Measurements from ENCODE around the gene SCOC.
A peak's percentile ranks its signal among the peaks of the same experiment; 100 is the strongest.

Gene SCOC

DNA sequence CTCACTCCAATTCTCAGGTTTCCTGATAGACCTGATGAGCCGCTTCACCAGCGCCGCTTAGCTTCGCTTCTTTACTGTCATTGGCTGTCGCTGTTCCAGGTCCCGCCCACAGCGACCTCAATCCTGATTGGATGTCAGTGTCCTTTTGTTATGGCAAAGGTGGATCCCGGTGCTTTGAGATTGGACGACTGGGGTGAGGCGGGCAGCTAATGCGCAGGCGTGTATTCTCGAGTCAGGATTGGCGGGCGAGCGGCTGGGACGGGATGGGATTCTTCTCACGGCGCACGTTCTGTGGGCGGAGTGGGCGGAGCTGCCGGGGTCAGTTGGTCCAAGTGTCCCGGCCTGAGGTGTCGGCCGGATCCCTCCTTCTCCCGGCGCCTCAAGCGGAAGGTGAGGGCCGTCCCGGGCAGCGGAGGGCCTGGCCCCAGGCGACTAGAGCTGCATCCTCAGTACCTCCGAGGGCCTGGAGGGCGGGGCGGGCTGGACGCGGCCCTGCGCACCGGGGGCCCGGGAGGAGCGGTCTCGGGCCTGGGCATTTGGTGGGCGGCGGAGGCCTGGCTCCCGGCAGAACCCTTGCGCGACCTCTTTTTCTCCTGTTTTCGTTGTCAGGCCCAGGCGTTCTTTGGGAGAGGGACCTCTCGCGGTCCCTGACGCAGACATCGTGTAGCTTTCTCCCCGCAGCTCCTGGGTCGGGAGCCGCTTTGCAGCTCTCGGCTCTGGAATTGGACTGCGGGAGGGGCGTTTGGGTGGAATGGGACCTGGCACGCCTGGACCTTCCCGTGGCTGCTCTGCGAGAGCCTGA, at the start of gene SCOC:
TSS of gene SCOC (plus strand) at position 319 of the 802 bp plus-strand sequence. CDS start 5,525 bp downstream, outside the sequence.
- DNase-seq (ENCODE audit: low read depth in 2 of 2), result peak; percentile 84 to 90

DNA sequence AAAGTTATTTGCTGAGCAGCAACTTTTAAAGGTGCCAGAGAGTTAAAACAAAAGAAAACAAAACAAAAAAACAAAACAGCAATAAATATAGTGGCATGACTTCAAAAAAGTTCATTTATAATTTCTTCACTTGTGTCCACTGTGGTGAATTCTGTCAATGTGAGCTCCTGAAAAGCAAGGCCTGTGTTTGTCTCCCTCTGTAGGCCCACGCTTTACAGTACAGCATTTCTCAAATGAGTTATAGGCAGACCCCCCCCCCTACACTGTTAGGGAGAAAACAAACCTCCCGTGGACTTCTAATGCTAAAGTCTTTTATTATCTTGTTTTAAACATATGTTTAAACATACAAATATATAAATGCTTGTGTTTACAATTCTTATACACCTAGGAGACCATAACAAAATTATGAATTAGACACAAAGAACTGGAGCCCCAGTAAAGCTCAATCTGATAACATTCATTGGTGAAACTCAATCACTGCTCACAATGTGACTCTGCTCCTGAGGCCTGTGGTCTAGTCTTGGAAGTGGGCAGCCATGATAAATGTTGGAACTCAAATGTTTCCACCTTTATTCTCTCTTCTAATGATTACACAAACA, 47.0 kb upstream of the SCOC start:
- DNase-seq (ENCODE audit: low read depth in 2 of 2), result no peak

DNA sequence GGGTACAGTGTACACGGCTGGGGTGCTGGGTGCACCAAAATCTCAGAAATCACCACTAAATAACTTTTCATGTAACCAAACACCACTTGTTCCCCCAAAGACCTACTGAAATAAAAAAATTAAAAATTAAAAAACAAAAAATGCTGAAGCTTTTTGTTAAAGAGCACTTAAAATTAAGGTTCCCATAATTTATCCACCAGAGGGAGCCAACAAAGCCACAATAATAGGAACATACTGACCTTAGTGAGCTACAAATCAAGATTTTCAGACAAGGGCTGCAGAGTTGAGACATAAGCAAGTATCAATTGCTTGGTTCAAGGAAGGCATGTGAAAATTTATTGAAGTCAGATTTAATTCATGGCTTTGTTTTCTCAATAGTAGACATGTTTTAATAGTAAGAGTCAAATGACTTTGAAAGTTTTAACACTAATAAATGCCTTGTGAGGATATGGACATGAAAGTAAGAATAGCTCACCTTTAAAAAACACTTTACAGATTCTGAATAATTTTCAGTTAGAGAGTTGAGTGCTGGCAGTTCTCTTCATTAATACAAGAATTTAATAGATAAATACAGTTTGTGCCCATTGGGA, 43.0 kb upstream of the SCOC start:
- DNase-seq (ENCODE audit: low read depth in 2 of 2), result no peak

DNA sequence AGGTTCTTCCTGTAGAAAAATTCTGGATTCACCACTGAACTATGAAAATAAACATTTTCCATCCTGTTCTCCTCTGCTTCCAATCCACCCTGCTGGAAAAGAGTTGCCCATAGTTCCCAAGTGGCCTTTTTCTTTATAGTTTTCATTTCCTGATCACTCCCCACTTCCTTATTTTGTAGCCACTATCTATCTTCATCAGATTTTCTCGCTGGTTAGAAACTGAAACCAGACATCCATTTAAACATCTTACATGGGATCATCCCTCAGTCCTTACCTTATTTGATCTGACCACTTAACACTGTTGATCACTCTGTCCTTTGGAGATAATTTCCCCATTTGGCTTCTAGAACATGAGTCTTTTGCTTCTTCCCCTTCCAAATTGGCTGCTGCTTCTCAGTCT, 42.2 kb upstream of the SCOC start:
- no peak for DNase-seq (ENCODE audit: low read depth in 2 of 2)

DNA sequence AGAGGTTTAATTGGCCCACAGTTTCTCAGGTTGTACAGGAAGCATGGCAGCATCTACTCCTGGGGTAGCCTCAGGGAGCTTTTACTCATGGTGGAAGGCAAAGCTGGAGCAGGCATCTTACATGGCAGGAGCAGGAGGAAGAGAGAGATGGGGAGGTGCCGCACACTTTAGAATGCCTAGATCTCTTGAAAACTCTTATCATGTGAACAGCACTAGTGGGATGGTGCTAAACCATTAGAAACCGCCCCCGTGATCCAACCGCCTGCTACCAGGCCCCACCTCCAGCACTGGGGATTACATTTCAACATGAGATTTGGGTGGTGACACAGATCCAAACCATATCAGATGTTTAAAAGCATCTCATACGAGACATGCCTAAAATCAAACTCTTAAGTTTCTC, 41.6 kb upstream of the SCOC start:
- DNase-seq (ENCODE audit: low read depth in 2 of 2), result no peak

DNA sequence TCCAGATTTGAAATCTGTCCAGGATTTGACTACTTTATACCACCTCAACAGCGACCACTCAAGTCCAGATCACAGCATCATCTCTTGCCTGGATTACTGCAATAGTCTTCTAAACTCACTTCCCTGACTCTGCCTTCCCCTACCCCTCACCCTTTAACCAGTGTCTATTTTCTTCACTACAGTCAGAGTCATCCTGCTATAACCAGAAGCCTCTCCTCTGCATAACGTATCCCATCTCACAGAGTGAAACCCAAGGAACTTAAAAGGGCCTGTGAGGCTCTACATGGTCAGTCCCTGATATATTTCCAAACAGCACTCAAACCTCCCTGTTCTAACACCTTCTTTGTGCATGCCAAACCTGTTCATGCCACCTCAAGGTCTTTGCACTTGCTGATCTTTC, 40.7 kb upstream of the SCOC start:
- DNase-seq (ENCODE audit: low read depth in 2 of 2), result no peak

DNA sequence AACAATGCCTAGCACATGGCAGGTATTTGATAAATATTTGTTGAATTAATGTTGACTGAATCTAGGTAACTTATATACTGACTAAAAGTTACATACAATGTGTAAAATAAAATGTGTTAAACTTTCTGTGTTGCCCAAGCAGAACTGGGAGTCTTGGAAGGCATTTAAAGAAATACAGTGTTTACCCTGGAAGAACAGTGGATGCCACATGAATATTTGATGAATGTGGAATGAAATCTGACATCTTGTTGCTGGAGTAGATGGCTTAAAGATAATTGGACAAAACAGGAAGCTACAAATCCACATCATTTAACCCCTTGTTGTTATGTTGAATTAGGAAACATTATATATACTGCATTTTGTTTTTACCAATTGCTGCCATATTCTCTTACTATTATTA, 39.9 kb upstream of the SCOC start:
- DNase-seq (ENCODE audit: low read depth in 2 of 2), result no peak

DNA sequence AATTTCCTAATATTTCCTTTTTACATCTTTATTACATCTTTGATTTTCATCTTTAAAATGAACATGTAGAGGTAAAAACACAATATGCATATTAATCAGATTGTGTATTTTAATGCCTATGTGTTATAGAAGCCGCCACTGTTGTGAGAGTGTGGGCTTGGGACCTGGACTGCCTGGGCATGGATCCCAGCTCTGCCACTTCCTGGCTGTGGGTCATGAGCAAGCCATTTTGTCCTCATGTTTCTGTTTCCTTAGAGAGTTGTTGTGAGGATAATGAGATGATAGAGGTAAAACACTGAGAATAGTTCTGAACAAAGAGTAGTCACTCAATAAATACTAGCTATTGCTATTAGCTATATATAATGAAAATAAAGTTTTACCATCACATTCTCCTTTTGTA, 38.4 kb upstream of the SCOC start:
- no peak for DNase-seq (ENCODE audit: low read depth in 2 of 2)

DNA sequence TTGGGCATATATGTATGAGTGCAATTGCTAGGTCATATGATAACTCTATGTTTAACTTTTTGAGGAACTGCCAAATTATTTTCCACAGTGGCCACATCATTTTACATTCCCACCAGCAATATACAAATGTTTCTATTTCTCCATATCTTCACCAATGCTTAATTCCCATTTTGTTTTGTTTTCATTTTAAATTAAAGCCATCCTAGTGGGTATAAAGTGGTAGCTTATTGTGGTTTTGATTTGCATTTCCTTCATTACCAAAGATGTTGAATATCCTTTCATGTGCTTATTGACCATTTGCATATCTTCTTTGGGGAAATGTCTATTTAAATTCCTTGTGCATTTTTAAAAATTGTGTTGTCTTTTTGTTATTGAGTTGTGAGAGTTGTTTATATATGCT, 36.7 kb upstream of the SCOC start:
- DNase-seq (ENCODE audit: low read depth in 2 of 2), result no peak

DNA sequence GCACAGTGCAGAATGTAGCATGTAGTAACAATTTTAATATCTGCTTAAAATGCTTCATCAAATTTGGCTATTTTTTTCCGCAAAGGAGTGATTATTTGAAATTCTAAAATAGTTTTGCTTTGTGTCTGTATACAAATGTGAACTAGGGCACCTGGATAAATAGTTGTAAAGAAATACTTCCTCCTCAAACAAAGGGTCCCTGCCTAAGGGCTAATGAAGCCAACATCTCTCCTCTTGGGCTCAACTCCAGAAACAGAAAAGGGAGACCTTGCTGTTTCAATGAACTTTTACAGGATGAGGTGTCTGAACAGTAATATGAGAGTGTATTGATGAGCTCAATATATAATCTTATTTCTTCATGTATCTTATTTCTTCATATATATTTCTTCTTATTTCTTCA, 30.8 kb upstream of the SCOC start:
- no peak for DNase-seq (ENCODE audit: low read depth in 2 of 2)

DNA sequence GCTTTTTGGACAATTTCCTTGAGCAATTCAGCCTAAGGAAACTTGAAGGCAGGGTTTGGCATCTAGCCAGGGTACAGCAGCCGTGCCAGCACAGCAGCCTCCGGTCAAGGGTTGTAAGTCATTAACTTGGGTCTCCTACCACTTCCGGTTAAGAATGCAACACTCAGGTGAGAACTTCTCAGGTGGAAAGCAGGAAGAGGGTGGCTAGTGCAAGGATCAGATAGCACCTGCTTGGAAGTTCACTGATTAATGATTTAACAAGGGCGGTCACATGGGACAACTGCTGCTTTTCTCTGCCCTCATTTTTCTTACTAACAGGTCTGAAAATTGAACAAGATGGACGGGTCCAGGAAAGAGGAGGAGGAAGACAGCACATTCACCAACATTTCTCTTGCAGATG, 30.1 kb upstream of the SCOC start:
- no peak for DNase-seq (ENCODE audit: low read depth in 2 of 2)

DNA sequence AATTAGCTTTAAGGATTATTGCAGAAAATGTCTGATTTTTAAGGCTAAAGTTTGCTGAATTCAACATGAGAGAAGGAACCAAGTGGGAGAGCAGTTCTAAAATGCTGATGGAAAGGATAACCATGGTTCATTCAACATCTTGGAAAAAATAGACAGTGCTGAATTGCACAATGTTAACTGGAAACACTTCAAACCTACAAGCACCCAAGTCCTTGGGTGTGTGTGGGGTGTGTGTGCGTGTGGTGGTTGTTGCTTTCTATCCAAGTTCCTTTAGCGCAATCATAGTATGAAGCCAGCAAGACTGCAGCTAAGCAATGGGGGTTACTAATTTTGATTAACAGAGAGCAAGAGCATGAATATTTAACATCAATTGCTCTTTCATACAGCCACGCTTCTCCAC, 29.3 kb upstream of the SCOC start:
- no peak for DNase-seq (ENCODE audit: low read depth in 2 of 2)

DNA sequence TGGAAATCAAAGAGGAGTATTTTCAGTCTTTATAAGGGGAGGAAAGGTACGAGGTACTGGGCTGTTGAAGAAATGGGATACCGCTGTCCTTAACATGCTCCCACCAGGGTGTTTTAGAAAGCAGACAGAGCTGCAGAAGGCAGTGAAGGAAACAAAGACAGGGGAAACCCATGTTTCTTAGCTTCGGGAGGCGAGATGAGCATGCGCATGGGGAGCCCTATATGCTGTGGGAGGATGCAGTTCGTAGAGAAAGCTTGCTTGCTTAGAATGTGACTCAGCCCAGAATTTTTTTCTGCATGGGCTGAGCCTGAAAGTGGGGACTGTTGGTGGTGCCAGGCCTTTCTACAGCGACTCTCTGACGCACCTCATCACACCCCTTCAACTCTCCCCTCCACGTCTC, 28.8 kb upstream of the SCOC start:
- no peak for DNase-seq (ENCODE audit: low read depth in 2 of 2)

DNA sequence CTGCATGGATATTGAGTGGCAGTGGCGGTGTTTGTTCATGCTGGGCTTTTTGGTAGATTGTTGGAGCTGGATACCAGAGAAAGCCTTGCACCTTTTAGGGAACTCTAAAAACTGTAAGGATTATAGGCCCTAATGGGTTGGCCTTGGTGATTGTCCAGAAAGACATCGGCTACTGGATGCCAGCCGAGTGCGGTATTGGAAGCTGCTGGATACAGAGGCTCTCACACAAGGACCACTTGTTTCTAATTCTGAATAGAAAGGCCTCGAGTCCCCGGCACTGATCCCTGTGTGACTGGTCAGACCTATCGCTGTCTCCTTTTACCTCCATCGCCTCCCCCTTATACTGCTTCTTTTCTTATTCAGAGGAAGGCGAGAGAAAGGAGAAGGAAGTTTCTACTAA, 27.3 kb upstream of the SCOC start:
- DNase-seq (ENCODE audit: low read depth in 2 of 2), result no peak

DNA sequence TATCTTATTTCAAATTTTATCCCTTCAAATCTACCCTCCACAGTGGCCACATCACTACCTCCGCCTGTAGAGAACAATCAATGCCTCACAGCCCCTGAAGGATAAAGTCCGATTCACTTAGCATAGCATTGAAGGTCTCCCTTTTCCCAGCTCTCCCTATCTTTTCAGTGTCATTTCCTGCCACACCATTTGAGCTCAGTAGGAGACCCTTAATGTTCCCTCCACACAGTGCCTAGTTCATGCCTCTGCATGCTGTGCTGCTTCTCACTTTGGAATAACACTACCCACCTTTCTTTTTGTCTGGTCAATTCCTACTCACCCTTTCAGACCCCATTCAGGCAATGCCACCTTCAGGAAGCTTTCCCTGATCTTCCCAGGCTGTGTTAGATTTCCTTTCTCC, 23.6 kb upstream of the SCOC start:
- no peak for DNase-seq (ENCODE audit: low read depth in 2 of 2)

DNA sequence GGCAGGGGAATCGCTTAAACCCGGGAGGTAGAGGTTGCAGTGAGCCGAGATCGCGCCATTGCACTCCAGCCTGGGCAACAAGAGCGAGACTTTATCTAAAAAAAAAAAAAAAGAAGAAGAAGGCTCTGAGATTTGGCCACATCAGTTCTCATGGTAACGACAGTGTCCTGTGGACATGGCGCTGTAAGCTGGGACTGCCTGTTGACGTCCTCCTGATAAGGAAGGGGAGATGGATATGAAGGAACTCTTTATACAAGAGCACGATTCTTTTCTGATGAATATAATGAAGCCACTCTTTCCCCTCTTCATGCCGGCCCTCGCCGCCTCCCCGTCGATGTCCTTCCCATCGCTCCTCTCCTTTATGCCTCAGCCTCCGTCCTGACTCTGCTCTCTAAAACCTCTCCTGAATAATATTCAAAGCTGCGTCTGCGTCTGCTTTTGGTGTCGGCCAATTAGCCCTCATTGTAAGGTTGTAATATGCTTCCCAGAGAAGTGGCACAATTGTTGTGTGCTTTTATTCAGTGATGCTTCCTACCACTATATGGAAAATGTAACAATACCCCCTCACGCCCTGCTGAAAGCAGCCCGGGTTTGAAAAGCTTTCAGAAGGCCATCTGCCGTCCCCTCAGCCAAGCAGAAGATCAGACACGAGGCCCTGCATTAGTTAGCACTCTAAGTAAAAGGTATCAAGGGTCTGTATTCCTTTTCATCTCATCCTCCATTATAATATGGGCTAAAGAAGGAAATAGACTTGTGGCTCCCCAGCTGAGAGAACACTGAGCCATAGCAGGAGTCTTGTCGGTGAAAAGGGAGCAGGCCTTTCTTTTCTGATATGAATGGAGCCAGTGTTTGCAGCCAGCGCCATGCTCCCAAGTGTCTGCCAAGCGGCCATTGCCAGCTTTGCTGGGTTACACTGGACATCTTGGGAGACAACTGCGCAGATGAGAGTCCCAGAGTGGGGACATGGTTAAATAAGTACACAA, 22.1 kb upstream of the SCOC start:
- no peak for DNase-seq (ENCODE audit: low read depth in 2 of 2)

DNA sequence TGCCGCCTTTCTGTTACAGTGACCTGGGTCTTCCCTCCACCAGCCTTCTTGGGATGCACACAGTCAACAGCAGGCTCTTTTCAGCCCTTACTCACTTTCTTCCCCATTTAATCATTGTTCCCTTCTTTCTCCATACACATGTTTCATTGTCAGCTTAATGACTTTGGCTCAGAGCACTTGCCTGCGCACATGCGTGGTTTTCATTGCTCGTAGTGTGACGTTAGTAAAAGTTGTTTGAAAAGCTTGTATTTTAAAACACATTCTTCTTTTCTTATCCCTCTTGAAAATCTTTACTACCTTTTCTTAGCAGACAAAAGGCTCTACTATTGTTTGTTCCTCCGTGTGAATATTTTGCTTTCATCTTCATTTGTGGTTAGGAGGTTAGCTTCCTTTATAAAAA, 19.7 kb upstream of the SCOC start:
- DNase-seq (ENCODE audit: low read depth in 2 of 2), result no peak

DNA sequence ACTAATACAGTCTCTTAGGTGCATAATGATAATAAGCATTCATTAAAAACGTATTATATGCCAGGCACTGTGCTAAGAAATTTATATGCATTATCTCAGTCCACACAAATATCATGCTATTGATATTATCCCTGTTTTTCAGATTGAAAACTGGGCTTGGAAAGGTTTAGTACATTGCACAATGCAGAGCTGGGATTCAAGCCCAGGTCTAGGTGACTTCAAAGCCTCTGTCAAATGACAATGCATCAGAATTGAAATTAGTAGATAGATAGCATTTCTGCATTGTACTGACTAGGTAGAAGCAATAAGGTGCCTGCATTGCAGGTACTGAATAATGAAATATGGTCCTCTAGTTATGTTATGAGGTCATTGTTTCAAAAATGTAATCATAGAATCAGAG, 18.2 kb upstream of the SCOC start:
- no peak for DNase-seq (ENCODE audit: low read depth in 2 of 2)

DNA sequence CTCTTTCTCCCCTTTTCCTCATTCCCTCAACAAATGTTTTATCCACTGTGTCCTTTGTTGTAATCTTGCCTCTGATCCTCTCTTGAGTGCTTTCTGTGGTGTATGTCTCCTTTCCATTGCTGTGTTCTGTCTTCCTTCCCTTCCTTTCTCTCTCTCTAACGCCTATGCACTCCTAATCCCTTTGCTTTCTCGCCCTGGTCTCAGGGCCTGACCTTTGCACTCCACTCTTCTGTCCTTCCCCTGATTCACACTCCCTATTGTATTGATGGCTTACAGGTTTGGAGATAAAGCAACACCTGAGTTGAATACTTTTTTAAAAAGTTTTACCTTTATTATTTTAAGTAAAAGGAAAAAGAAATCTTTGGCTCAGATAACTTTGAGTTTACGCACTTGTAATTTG, 15.6 kb upstream of the SCOC start:
- no peak for DNase-seq (ENCODE audit: low read depth in 2 of 2)

DNA sequence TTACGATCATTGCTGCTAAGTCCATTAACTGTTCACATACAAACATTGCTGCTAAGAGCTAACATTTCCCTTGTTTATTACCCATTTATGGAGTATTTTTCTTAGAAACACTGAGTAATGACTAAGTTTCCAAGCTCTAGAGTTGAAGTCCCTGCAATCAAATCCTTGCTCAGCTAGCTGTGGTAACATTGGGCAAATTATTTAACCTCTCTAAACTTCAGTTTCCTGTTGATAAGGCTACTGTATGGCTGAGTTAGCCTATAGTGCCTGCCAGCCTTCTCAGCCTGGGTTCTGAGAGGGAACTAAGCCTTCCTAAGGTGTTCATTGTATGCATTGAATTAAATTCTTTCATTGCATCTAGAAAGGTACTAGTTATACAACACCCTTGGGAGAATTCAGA, 15.2 kb upstream of the SCOC start:
- DNase-seq (ENCODE audit: low read depth in 2 of 2), result no peak

DNA sequence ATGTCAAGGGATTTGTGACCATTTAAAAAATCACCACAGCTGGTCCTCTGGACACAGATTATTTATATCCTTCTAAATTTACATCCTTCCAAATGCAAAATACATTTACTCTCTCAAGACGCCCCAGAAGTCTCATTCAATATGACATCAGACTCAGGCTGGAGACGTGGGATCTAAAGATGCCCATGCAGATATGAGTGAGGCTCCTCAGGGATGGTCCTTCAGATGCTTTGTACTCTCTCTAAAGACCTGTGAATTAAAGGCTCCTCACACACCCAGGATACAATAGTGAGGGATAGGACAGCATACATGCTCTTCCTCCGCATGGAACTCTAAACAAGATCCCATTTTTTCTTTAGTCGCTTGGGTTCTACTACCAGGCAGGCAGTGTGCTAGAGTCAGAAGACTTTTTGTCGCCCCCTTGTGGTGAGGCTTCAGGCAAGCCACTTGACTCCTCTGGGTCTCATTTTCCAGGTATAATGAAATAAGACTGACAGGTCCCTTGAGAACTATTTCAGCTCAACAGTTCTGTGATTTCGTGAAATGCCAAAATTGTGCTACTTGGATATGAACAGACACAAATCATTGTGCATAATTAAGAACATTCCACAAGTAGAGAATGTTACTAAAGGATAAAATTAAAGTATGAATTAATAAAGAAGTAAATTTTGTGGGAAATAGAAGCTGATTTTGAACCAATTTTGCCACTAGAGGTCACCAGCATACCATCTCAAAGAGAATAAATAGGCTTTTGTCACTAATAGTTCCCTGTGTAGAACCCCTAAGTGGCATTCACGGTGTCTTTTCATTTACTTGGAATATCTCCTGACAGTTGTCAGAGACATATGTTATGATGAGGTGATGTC, 13.7 kb upstream of the SCOC start:
- DNase-seq (ENCODE audit: low read depth in 2 of 2), result peak; percentile 51 to 60

Data from stimulated activated CD4-positive, alpha-beta T cell treated with anti-CD3 and anti-CD28 coated beads, Interleukin-1b, Interleukin-23, amount 100 ng/mL, for 1 hour (primary cell).